Measurements from ENCODE around the gene HAT1. TPM values are rescaled to one million over a fixed set of nuclear protein-coding genes. Genes with fewer than 3 reads are reported as not detected.

The HAT1 gene
- total RNA-seq, 4 donors from 2014 or later, result 24.9 to 40.2 (median 25.6) TPM

- ATAC-seq (ENCODE audit: low FRiP score) (no peak), DNase-seq (ENCODE audit: low spot score) (no peak)
- no peak for TF ChIP-seq CTCF (IDR thresholded peaks at IDR 0.05)
Observed at GRCh38 chr2:171958475-171958874, 36.2 kb downstream of the HAT1 start.

- ATAC-seq (ENCODE audit: low FRiP score), result no peak
Observed at GRCh38 chr2:171959998-171960397, 37.7 kb downstream of the HAT1 start.

GRCh38 chr2:171960570-171960969 lies 38.3 kb downstream of the HAT1 start:
- no peak for TF ChIP-seq CTCF (IDR thresholded peaks at IDR 0.05)
- ATAC-seq (ENCODE audit: low FRiP score), result no peak
- DNase-seq (ENCODE audit: low spot score), result no peak

More at GRCh38 chr2:171959998-171960397, 37.7 kb downstream of the HAT1 start:
- no peak for TF ChIP-seq CTCF (IDR thresholded peaks at IDR 0.05)
- DNase-seq (ENCODE audit: low spot score), result no peak

DNA sequence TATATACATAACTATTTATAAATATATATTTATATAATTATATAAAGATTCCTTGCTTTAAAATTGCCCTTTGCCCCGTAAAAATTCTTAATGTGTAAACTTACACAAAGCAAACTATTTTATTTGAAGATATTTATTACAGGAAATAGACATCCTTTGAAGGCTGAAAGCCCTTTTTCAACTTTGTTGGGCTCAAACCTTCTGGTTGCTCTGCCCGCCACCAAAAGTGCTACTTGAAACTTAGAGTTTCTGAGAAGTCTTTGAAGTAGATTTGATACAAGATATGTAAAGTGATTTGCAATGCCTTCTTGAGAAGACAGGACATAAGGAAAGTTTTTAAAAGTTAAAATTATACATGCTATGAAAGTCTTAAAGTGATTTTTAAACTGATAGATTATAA lies 40.9 kb downstream of the HAT1 start:
- DNase-seq (ENCODE audit: low spot score), result no peak
- ATAC-seq (ENCODE audit: low FRiP score), result no peak
- TF ChIP-seq CTCF (IDR thresholded peaks at IDR 0.05), result no peak

- ATAC-seq (ENCODE audit: low FRiP score) (no peak), DNase-seq (ENCODE audit: low spot score) (no peak)
- no peak for TF ChIP-seq CTCF (IDR thresholded peaks at IDR 0.05)
Observed at GRCh38 chr2:171964308-171964707, 42.0 kb downstream of the HAT1 start.

DNA sequence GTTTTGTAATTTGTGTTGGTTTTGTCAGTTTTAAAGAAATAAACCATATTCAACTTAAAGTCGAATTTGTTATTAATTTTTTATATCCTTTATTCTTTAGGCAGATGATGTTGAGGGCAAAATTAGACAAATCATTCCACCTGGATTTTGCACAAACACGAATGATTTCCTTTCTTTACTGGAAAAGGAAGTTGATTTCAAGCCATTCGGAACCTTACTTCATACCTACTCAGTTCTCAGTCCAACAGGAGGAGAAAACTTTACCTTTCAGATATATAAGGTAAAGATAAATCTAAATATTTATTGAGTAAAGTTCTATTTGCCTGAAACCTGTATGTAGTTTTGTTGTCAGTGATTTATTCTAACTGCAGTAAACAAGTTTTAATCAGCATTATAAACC lies 43.0 kb downstream of the HAT1 start:
- DNase-seq (ENCODE audit: low spot score) (no peak), ATAC-seq (ENCODE audit: low FRiP score) (no peak)
- TF ChIP-seq CTCF (IDR thresholded peaks at IDR 0.05), result no peak

- no peak for ATAC-seq (ENCODE audit: low FRiP score)
- TF ChIP-seq CTCF (IDR thresholded peaks at IDR 0.05), result no peak
- DNase-seq (ENCODE audit: low spot score), result no peak
Observed at GRCh38 chr2:171965661-171966060, 43.4 kb downstream of the HAT1 start.
